RWPE2 (cell line): ENCODE results near the gene NOL9.

Source experiments
- ATAC-seq: fragments of 200-7000 bp; cut with Tn5 transposase; 3 replicates; pipeline ENCODE4 v1.9.1; 2021; ENCODE audit warnings: low read depth
- DNase-seq: peaks from one replicate; pipeline ENCODE4 v3.0.0-alpha.2; 2020; ENCODE audit warnings: low spot score
- H3K27ac ChIP-seq: fragments of 450-650 bp; 2 replicates; pipeline ENCODE4 v1.5.1; 2017; ENCODE audit warnings: mild to moderate bottlenecking; ENCODE audit not compliant: poor library complexity, severe bottlenecking
- H3K27me3 ChIP-seq: fragments of 250-450 bp; sonication (Bioruptor Pico); 2 replicates; pipeline ENCODE4 v1.5.1; 2021; ENCODE audit warnings: mild to moderate bottlenecking, moderate library complexity; ENCODE audit not compliant: insufficient read depth, poor library complexity, severe bottlenecking
- H3K36me3 ChIP-seq: fragments of 250-450 bp; sonication (Bioruptor Pico); 2 replicates; pipeline ENCODE4 v1.5.1; 2020; ENCODE audit warnings: low read depth, mild to moderate bottlenecking, moderate library complexity
- H3K4me1 ChIP-seq: fragments of 250-450 bp; sonication (Bioruptor Pico); 2 replicates; pipeline ENCODE4 v1.5.1; 2021; ENCODE audit warnings: mild to moderate bottlenecking, moderate library complexity; ENCODE audit not compliant: insufficient read depth, poor library complexity, severe bottlenecking
- H3K4me3 ChIP-seq: fragments of 250-450 bp; sonication (Bioruptor Pico); 2 replicates; pipeline ENCODE4 v1.5.1; 2021; ENCODE audit warnings: mild to moderate bottlenecking, moderate library complexity; ENCODE audit not compliant: severe bottlenecking
- H3K9me3 ChIP-seq: fragments of 250-450 bp; sonication (Bioruptor Pico); 2 replicates; pipeline ENCODE4 v1.5.1; 2021; ENCODE audit warnings: mild to moderate bottlenecking, moderate library complexity; ENCODE audit not compliant: severe bottlenecking
- CTCF ChIP-seq: fragments of 450-650 bp; IDR thresholded peaks from one replicate; pipeline ENCODE4 v1.5.1; 2017; ENCODE audit warnings: mild to moderate bottlenecking, moderate library complexity; ENCODE audit not compliant: poor library complexity, severe bottlenecking

Gene NOL9

GRCh38 chr1:6557597-6557996 lies 3.3 kb upstream of the NOL9 start:
- no peak overlapping the region for H3K4me3 ChIP-seq
- no peak for ATAC-seq
- TF ChIP-seq CTCF: no peak
- peaks cover under 1% of the 10 kb centered on the region; the same call in 1 of the 2 replicates for H3K36me3 ChIP-seq
- no peaks in the 10 kb centered on the region for H3K9me3 ChIP-seq
- peaks cover 5% of the 10 kb centered on the region for H3K4me1 ChIP-seq
- H3K27ac ChIP-seq: no peak overlapping the region
- DNase-seq: no peak
- no peaks in the 10 kb centered on the region for H3K27me3 ChIP-seq

- Histone ChIP-seq H3K27me3 (no peaks in the 10 kb centered on the region), H3K4me1 (peaks cover 6% of the 10 kb centered on the region), H3K27ac (peak within 1 kb of the TSS; percentile 42), H3K36me3 (peaks cover 22% of the 10 kb centered on the region), H3K9me3 (no peaks in the 10 kb centered on the region), H3K4me3 (peak within 1 kb of the TSS; percentile 71)
- no peak for DNase-seq
- TF ChIP-seq CTCF: no peak
- ATAC-seq: no peak
Observed at GRCh38 chr1:6554907-6555778, 830 bp upstream of the NOL9 start, which contains the start of gene TAS1R1. Gene TAS1R1, plus strand, starts transcription at chr1:6555307. Its CDS starts 67 bp downstream, at chr1:6555374.

GRCh38 chr1:6547301-6547700 lies 7.0 kb downstream of the NOL9 start:
- Histone ChIP-seq H3K4me1 (peaks cover 21% of the 10 kb centered on the region), H3K36me3 (peaks cover 87% of the 10 kb centered on the region), H3K9me3 (no peaks in the 10 kb centered on the region), H3K4me3 (no peak overlapping the region), H3K27ac (peak overlapping the region; percentile 79), H3K27me3 (no peaks in the 10 kb centered on the region)
- ATAC-seq (peak; percentile 32; the same call in 1 of the 3 replicates), DNase-seq (no peak)
- TF ChIP-seq CTCF: peak; percentile 13

GRCh38 chr1:6546326-6546725 lies 8.0 kb downstream of the NOL9 start:
- DNase-seq (no peak), ATAC-seq (no peak)
- H3K9me3 ChIP-seq: no peaks in the 10 kb centered on the region
- H3K27ac ChIP-seq: peak overlapping the region; percentile 79
- no peak for TF ChIP-seq CTCF
- H3K4me3 ChIP-seq: no peak overlapping the region
- H3K36me3 ChIP-seq: peaks cover 86% of the 10 kb centered on the region
- H3K4me1 ChIP-seq: peaks cover 21% of the 10 kb centered on the region
- no peaks in the 10 kb centered on the region for H3K27me3 ChIP-seq
